Measurements from ENCODE around the gene SPPL3.
A peak's percentile ranks its signal among the peaks of the same experiment; 100 is the strongest.
"Not testable (repeated sequence)": the region's sequence is repeated elsewhere in the genome, so short reads cannot be mapped to it uniquely, and the experiment has no call there.

SPPL3 gene

DNA sequence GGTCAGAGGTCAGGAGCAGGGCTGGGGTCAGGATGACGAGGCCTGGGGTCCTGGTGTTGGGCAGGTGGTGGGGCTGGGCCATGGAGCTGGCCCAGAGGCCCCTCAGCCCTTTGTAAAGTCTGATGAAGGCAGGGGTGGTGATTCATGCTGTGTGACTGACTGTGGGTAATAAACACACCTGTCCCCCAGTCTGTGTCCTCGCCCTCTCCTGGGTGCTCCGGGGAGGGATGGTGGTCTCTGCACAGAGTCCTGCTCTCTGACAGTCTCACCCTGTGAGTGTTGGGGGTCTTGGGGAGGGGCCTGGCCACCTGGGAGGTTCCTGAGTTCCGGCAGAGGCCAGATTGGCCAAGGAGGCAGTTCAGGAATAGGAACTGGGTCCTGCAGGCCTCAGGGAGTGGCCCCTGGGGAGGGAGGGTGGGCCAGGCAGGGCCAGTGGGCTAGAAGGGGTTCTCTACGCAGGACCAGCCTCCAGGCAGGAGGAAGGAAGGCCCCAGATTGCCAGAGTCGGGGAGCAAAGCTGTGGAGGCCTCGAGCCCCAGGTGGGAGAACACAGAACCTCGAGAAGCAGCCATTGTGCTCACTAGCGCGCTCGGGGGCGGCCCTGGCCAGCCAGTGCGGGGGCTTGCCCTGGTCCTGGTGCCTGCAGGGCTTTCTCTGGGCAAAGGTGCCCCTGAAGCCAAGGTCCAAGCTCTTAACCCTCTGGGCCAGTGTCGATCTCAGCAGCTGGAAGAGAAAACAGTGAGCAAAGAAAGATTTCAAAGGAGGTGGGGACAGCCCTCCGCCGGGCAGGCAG lies 164.1 kb downstream of the SPPL3 start:
- no peak for DNase-seq

DNA sequence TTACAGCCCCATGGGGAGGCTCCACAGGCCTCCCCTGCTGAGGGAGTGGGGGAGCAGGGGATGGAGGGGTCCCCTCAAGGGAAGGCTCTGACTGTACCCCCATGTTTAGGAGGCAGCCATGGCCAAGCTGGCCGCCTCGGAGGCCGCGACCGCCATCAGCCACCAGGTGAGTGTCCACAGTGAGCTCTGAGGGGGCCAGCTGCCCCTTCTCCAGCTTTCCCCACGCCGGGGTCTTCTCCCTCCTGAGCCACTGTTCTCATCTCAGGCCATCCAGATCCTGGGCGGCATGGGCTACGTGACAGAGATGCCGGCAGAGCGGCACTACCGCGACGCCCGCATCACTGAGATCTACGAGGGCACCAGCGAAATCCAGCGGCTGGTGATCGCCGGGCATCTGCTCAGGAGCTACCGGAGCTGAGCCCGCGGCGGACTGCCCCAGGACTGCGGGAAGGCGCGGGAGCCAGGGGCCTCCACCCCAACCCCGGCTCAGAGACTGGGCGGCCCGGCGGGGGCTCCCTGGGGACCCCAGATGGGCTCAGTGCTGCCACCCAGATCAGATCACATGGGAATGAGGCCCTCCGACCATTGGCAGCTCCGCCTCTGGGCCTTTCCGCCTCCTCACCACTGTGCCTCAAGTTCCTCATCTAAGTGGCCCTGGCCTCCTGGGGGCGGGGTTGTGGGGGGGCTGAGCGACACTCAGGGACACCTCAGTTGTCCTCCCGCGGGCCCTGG lies 165.0 kb downstream of the SPPL3 start:
- no peak for DNase-seq

DNA sequence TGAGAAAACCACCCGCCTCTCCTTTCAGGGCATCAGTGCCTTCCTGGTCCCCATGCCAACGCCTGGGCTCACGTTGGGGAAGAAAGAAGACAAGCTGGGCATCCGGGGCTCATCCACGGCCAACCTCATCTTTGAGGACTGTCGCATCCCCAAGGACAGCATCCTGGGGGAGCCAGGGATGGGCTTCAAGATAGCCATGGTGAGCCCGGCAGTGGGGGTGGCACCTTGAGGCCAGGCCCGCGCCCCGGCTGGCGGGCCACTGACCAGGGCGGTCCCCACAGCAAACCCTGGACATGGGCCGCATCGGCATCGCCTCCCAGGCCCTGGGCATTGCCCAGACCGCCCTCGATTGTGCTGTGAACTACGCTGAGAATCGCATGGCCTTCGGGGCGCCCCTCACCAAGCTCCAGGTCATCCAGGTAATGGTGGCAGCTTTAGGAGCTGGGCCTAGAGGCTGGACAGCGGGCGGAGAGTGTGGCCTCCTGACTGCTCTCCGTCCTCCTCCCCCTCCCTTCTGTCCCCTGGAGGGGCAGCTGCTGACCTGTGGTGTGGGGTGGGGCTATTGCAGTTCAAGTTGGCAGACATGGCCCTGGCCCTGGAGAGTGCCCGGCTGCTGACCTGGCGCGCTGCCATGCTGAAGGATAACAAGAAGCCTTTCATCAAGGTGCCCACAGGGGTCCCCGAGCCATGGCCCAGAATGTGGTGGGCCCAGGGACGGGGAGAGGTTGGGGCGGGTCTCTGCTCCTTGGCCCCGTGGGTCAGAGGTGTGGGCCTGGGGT lies 165.7 kb downstream of the SPPL3 start:
- no peak for DNase-seq

DNA sequence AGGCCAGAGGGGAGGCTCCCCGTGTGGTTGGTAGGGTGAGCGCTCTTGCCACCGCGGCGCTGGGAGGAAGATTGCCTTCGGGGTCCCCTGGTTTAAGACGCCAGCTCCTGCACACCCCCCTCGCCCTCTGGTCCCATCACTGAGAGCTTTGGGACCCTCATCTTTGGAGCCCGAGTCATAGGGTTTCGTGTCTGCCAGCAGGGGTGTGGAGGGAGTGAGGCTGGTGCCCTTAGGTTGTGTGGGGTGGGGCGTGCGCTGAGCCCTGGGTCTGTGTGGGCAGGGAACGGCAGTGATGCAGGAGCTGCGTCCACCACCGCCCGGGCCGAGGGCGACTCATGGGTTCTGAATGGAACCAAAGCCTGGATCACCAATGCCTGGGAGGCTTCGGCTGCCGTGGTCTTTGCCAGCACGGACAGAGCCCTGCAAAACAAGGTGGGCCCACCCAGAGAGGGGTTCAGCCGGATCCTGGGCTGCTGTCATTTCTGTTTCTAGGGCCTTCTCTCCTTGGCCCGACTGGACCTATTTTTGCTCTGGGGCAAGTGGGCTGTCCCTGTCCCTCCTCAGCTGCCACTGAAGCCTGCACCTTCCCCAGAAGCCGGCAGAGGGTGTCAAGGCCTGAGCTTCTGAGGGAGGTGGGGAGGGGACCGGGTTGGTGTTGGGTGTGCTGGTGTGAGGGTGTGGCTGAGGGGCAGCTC lies 166.5 kb downstream of the SPPL3 start:
- DNase-seq = no peak

DNA sequence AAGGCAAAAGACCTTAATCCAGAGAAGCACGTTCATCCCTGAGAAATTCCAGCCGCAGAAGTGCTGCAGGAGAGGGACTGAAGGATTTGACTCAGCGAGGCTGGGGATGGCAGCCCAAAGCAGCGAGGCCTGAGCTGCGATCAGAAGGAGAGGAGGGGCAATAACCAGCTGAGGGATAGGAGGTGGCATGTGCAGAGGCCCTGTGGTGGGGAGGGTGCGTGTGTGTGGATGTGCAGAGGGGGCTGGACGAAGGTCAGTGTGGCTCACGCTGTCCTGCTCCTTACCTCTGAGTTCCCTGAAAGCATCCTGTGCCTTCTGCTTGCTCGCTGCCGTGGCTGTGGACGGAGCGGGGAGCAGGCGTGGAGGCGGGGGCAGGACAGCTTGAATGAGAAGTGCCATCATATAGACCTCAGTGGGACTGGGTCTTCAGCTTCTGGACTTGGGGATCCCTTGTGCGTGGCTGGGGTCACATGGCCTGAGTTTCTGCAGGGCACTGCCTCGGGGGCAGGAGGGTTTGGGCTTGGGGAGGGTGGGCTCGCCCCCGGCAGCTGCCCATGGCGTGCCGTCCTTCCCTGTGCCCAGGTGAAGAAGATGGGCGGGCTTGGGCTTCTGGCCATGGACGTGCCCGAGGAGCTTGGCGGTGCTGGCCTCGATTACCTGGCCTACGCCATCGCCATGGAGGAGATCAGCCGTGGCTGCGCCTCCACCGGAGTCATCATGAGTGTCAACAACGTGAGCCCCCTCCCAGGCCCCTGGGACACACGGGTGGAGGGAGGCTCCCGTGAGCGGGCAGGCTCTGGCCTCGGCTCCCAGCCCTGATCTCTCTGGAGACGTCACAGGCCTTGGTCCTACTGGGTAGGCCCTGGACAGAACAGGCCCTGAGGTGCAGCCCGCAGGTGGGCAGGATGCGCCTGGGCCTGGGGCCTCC lies 167.5 kb downstream of the SPPL3 start:
- DNase-seq = no peak

DNA sequence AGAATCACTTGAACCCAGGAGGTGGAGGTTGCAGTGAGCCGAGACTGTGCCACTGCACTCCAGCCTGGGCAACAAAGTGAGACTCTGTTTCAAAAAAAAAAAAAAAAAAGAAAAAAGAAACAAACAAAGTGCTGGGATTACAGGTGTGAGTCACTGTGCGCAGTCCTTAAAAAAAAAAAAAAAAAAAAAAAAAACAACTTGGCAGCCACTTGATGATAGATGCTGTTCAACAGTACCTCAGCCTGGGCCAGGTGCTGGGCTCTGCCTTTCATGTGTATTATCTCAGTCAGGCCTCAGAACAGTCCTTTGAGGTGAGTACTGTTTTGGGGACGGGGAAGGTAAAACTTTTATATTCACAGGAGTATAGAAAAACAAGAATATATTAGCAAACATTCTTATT lies 169.0 kb downstream of the SPPL3 start:
- no peak for DNase-seq

- no peak for DNase-seq
Measured at GRCh38 chr12:120734210-120734609, 169.9 kb downstream of the SPPL3 start.

- DNase-seq = no peak
Measured at GRCh38 chr12:120733574-120733973, 170.6 kb downstream of the SPPL3 start.

DNA sequence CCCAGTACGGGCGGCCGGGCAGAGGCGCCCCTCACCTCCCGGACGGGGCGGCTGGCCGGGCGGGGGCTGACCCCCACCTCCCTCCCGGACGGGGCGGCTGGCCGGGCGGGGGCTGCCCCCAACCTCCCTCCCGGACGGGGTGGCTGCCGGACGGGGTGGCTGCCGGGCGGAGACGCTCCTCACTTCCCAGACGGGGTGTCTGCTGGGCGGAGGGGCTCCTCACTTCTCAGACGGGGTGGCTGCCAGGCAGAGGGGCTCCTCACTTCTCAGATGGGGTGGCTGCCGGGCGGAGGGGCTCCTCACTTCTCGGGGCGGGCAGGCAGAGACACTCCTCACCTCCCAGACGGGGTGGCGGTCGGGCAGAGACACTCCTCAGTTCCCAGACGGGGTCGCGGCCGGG lies 172.0 kb downstream of the SPPL3 start:
- DNase-seq = not testable (repeated sequence)

DNA sequence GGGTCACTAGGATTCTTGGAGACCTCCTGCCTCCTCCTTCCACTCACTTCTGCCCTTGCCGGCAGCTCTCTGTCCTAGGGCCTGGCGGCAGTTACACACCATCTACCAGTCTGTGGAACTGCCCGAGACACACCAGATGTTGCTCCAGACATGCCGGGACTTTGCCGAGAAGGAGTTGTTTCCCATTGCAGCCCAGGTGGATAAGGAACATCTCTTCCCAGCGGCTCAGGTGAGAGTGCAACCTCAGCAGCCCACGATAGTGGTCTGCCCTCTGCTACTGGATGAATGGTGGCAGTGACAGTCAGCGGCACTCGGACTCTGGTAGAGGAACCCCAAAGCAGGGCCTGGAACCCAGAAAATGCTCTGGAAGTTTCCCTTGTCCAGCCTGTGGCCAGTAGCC lies 177.2 kb downstream of the SPPL3 start:
- no peak for DNase-seq

GRCh38 chr12:120726510-120726793 lies 177.7 kb downstream of the SPPL3 start:
- DNase-seq = no peak

DNA sequence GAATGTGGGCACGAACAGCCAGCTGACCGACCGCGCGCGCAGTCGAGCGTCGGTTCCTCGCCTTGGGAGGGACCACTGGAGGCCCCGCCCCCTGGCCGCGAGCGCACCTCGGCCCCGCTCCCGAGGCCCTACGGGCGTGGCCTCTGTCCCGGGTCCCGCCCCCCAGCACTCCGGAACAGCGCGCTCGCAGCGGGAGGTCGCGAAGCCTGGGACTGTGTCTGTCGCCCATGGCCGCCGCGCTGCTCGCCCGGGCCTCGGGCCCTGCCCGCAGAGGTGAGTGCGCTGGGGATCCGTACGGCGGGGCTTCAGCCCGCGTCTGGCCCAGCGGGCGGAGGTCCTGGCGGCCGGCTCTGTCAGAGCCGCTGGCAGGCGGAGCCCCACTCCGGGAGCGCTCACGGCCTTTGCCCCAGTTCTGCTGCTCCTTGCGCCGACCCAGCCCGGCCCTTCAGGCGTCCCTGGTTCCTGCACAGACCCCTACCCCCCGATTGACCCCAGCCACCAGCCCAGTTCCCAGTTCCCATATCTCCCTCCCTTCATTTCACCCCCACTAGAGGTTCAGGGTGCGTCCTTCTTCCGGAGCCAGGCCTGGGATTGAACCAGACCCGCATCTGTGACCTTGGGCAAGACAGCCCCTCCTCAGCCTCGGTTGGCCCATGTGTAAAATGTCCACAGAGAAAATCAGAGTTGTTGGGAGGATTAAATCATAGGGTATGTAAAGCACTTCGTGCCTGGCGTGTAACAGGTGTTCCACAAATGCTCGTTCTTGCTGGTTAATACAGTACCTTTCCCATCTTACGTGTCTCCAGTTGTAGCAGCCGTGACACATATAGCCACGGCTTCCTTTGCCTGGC lies 178.3 kb downstream of the SPPL3 start, which contains the start of gene ACADS:
Gene ACADS (plus strand): TSS at position 168 of the 851 bp plus-strand sequence. CDS start 60 bp downstream, at position 228.
- DNase-seq = peak; percentile 92 to 95

GRCh38 chr12:120725151-120725658 lies 179.0 kb downstream of the SPPL3 start:
- DNase-seq = no peak

DNA sequence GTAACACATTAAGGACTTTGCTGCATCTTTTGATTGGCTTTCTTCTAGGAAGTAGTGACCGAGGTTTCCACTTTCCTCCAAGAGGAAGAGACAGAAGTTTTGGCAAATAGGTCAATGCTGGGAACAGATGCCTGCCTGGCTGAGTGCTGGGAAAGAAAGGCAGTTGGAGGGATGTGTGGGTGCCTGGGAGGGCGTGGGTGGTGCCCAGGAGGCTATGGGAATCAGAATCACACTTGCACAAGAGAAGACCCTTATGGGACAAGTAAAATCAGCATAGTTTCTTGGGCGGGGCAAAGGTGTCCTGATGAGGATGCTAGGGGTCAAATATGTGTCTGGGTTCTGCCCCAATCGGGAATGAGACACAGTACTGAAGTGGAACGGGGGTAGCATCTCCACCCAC lies 179.4 kb downstream of the SPPL3 start:
- no peak for DNase-seq

DNA sequence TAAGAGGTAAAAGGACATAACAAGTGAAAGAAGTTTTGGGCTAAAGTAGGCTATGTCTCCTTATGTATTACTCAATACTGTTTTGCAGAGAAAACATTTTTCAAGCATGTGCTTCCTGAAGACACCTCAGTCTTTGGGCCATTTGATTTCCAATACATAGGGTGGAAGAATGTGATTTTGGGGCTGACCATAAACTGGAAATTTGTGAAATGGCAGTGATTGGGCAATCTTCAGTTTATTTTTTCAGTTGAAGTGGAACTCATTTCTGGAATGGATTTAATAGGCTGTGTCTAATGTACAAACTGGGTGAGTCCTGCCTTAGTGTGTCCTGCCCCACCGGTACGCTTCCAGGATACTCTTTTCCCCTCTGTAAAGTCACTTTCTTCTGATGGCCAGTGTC lies 181.4 kb downstream of the SPPL3 start:
- DNase-seq = no peak

GRCh38 chr12:120721866-120722265 lies 182.3 kb downstream of the SPPL3 start:
- no peak for DNase-seq

DNA sequence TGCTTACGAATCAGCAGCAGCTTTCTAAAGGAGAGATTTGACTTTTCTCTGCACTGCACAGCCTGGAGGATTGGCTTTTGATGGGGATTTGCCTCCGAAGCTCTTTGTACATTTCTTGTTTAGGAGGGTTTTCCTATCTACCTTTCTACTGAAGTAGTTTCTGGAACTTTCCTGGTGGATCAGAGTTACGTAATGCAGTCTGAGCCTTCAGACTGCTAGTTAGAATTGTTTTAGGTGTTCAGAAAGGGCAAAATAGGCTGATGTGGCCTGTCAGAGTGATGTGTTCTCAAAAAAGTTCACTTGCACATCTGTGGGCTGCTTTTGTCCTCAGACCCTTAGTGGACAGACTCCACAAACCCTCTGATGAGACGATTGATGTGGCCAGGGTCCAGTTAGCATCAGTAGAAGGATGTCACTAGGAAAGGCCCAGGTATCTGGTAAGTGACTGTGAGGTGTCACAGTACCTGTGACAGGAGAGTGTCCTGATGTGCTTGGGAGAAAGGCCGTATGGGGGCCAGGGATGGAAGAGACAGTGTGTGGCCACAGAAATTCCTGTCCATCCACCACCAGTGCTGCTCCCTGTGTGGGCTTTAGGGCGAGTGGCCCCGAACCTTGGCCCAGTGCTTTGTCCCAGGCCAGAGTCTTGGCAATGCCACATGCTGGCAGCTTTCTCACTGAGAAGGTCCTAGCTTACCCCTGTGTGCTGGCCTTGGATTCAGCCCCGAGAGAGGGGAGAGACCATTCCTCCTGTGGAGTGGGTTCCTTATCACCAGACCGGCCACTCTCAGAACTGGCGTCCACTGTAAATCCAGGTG lies 183.0 kb downstream of the SPPL3 start:
- DNase-seq = no peak

DNA sequence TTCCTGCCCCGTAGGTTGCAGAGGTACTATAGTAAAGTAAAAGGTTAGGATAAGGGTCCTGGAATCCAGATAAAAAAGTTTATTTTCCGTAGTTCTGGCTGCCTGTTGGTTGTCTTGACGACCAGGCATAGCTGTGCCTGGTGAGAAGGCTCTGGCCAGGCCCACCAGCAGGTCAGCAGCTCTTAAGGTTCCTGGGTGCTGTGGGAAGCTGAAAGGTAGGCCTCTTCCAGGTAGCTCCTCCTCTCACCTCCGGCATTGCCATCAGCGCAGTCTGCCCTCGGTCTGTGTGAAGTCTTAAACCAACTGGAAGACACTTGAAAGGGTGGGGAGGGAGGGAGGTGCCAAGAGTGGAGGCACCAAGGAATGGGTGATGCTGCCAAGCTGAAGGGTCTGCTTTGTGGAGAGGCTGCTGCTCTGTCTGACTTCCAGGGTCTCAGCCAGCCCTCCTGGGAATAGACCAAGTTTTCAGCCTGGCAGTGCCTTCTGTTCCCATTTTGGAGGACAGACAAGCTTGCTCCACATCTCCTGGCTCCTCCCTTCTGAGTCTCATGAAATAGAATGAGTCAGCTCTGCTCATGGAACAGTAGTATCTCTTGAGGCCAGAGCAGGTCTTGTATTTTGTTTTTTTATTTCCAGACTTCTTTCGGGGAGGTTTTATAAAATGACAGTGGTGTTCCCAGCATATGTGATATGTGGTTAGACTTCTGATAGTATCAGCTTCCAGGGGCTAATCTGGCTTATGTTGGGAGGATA lies 183.7 kb downstream of the SPPL3 start:
- no peak for DNase-seq

All from stimulated activated CD4-positive, alpha-beta T cell treated with anti-CD3 and anti-CD28 coated beads, Interleukin-2, amount 100 ng/mL, for 24 hours (primary cell).